ENCODE results near the gene TMEM72.

Gene TMEM72

DNA sequence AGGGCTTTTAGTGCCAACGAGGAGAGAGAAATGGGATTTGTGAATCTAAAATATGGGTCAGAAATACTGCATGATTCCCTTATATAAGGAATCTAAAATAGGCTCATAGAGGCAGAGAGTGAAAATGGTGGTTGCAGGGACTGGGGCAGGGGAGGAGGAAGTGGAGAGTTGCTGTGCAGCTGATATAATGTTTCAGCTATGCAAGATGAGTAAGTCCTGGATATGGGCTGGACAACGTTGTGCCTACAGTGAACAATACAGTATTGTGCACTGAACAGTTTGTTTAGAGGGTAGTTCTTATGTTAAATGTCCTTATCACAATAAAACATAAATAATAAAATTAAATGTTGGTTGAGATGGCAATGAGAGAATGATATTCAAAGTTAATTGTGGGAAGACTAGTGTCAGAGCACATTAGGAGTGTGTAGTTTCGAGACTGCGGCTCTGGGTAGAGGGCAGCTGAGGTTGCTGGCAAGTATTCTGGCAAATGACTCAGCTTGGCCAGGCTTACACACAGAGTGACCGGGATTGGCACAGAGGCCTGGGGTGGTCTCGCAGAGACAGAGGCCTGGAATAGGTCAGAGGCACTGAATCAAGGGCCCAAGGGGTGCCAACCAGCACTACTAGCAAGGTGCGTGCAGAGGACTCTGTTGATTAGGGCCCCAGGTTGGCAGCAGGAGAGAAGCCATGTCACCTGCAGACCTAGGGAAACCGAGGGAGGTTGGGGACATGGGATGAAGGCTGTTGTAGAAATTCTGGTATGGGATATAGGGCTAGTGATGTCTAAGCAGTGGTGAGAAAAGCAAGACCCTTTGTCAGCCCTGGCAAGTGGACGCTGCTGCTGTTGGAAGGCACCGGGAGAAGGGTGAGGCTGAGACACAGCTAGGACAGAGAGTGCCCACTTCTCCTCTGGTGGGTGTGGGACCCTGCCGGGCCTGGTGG, 70.3 kb downstream of the TMEM72 start:
- TF ChIP-seq, protein P1, sequence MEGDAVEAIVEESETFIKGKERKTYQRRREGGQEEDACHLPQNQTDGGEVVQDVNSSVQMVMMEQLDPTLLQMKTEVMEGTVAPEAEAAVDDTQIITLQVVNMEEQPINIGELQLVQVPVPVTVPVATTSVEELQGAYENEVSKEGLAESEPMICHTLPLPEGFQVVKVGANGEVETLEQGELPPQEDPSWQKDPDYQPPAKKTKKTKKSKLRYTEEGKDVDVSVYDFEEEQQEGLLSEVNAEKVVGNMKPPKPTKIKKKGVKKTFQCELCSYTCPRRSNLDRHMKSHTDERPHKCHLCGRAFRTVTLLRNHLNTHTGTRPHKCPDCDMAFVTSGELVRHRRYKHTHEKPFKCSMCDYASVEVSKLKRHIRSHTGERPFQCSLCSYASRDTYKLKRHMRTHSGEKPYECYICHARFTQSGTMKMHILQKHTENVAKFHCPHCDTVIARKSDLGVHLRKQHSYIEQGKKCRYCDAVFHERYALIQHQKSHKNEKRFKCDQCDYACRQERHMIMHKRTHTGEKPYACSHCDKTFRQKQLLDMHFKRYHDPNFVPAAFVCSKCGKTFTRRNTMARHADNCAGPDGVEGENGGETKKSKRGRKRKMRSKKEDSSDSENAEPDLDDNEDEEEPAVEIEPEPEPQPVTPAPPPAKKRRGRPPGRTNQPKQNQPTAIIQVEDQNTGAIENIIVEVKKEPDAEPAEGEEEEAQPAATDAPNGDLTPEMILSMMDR (IDR thresholded peaks at IDR 0.05) = no peak
- Histone ChIP-seq H3K9me3 (no peaks in the 10 kb centered on the region), H3K4me3 (peak overlapping the region in 1 of 2 donors; percentile 22), H3K27me3 (no peaks in the 10 kb centered on the region), H3K36me3 (peaks cover 7 to 33% (median 25%) of the 10 kb centered on the region in 3 donors), H3K27ac (peak overlapping the region; percentile 90 to 96), H3K4me1 (peaks cover 11 to 87% (median 78%) of the 10 kb centered on the region in 4 donors)
- peak; percentile 71 to 89 for DNase-seq
- intact Hi-C loops (cut with DNase I; ENCODE audit: low total_unique reads) = loop anchor here (2.0 to 5.0 kb wide), 2 partner anchors 15 to 1009 kb away; no protein-coding TSS in a partner anchor

DNA sequence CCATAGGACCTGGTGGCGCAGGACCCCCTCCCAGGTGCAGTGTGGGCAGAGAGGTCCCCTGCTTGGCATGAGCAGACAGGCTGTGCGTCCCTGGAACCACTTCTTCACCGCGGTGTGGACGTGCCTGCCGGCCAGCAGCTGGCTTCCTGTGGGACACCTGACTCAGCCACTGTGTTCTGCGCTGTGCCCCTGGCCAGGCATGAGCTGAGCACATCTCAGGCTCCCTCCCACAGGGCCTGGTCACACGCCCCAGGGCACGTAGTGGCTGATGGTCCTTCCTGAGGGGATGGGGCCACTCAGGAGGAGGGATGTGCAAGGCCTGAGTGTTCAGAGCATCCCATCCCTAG, 71.0 kb downstream of the TMEM72 start:
- DNase-seq = peak; percentile 80 to 94
- peaks cover 11 to 87% (median 80%) of the 10 kb centered on the region in 4 donors for H3K4me1 ChIP-seq
- H3K36me3 ChIP-seq = peaks cover 7 to 26% (median 19%) of the 10 kb centered on the region in 3 donors

DNA sequence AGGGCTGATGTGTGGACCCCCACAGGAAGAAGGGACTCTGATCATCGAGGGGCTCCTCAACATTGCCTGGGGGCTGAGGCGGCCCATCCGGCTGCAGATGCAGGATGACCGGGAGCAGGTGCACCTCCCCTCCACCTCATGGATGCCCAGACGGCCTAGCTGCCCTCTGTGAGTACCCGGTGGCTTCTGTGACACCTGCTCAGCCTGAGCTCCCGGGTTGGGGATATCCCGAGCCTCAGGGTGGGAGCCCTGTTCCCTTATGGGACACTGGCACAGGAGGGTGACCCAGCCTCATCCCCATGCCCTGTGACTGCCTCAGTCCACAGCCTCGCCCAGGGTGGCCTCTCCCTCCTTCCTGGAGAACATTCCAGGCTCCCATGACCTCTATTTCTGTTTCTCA, 71.4 kb downstream of the TMEM72 start:
- TF ChIP-seq, protein P1 (IDR thresholded peaks at IDR 0.05) = no peak
- Histone ChIP-seq H3K27me3 (no peaks in the 10 kb centered on the region), H3K9me3 (no peaks in the 10 kb centered on the region), H3K4me1 (peaks cover 11 to 88% (median 82%) of the 10 kb centered on the region in 4 donors), H3K36me3 (peaks cover 3 to 22% (median 15%) of the 10 kb centered on the region in 3 donors), H3K27ac (peak overlapping the region; percentile 90 to 96), H3K4me3 (no peak overlapping the region)
- intact Hi-C loops (cut with DNase I; ENCODE audit: low total_unique reads) = loop anchor here (2.0 to 5.0 kb wide), 2 partner anchors 14 to 1010 kb away; no protein-coding TSS in a partner anchor
- no peak for DNase-seq

More for the DNA sequence above, 71.0 kb downstream of the TMEM72 start:
- no peaks in the 10 kb centered on the region for H3K9me3 ChIP-seq
- peak overlapping the region in 1 of 2 donors; percentile 22 for H3K4me3 ChIP-seq
- TF ChIP-seq, protein P1 (IDR thresholded peaks at IDR 0.05) = no peak
- peak overlapping the region; percentile 90 to 96 for H3K27ac ChIP-seq
- intact Hi-C loops (cut with DNase I; ENCODE audit: low total_unique reads) = loop anchor here (2.0 to 5.0 kb wide), 2 partner anchors 15 to 1010 kb away; no protein-coding TSS in a partner anchor
- no peaks in the 10 kb centered on the region for H3K27me3 ChIP-seq

DNA sequence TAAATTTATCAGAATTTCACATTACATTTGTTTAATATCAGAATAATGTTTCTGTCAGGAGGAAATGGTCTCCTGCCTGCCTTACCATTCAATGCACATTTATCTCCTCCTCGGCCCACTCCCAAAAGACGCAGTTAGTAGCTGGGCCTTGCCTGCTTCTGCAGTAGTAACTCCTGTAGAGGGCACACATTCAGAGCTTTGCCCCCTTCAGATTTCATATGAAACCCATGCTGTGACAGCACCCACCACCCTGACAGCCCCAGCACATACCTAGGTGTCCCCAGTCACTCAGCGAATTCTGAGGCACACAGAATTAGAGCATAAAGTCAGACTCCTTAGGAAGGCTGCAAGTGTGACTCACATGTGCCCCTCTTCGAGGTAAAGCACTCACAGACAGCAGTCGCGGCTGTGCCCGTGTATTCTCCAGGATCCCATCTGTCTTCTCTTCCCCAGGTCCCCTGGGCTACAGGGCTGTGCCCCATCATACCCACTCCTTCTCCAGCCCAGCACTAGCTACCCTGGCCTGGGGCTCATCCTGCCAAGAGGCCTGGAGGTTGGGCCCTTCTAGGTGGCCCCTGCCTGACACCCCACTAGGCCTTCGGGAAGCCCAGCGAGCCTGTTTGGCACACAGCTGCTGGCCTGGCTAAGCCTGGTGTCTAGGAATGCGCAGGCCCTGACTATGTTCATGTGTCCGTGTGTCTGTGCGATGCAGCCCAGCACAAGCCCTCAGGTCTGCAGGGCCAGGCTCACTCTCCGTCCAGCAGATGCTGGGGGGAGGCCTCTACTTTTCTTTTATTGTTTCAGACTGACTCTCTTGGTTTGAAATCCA, 72.1 kb downstream of the TMEM72 start:
- Histone ChIP-seq H3K4me3 (no peak overlapping the region), H3K9me3 (no peaks in the 10 kb centered on the region), H3K27me3 (no peaks in the 10 kb centered on the region), H3K36me3 (peaks cover 0 to 16% (median 7%) of the 10 kb centered on the region in 3 donors), H3K27ac (peak overlapping the region; percentile 90 to 96), H3K4me1 (peaks cover 11 to 96% (median 83%) of the 10 kb centered on the region in 4 donors)
- TF ChIP-seq, protein P1 (IDR thresholded peaks at IDR 0.05) = no peak
- peak; percentile 18 to 67 for DNase-seq
- intact Hi-C loops (cut with DNase I; ENCODE audit: low total_unique reads) = loop anchor here (2.0 to 5.0 kb wide), 2 partner anchors 14 to 1011 kb away; no protein-coding TSS in a partner anchor

DNA sequence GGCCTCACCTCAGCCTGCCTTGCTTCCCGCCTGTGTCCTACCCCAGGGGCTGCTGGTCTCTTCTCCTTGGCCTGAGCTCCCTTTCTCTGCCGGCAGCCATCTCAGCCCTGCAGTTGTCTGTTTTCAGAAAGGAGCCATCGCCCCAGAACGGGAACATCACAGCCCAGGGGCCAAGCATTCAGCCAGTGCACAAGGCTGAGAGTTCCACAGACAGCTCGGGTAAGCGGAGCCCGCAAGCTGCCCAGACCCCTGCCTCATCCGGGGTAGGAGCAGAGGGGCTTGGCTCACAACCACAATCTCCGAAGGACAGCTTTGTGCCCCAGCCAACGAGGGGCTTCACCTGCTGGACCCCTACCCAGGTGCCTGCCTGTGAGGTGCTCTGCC, 72.8 kb downstream of the TMEM72 start:
- intact Hi-C loops (cut with DNase I; ENCODE audit: low total_unique reads) = loop anchor here (2.0 to 5.0 kb wide), 2 partner anchors 13 to 1012 kb away; no protein-coding TSS in a partner anchor
- DNase-seq = peak; percentile 16 to 58
- peak overlapping the region; percentile 90 to 96 for H3K27ac ChIP-seq
- H3K36me3 ChIP-seq = peaks cover 0 to 16% (median 4%) of the 10 kb centered on the region in 3 donors
- H3K4me1 ChIP-seq = peaks cover 11 to 98% (median 82%) of the 10 kb centered on the region in 4 donors
- TF ChIP-seq, protein P1 (IDR thresholded peaks at IDR 0.05) = no peak
- no peak overlapping the region for H3K4me3 ChIP-seq
- no peaks in the 10 kb centered on the region for H3K27me3 ChIP-seq
- no peaks in the 10 kb centered on the region for H3K9me3 ChIP-seq

Data from tibial artery (tissue), 4 donors.